IPS-18a (cell line): Measurements from ENCODE around the gene HIGD1C.
"Not testable (repeated sequence)": the region's sequence is repeated elsewhere in the genome, so short reads cannot be mapped to it uniquely, and the experiment has no call there.

Experiments
- H3K27ac ChIP-seq: one replicate; pipeline ENCODE4 v1.5.1; 2013; ENCODE audit warnings: low read length
- H3K27me3 ChIP-seq: one replicate; pipeline ENCODE4 v1.6.1; 2013; ENCODE audit warnings: mild to moderate bottlenecking, low read length; ENCODE audit not compliant: control insufficient read depth, insufficient read depth
- H3K36me3 ChIP-seq: one replicate; pipeline ENCODE4 v1.6.1; 2013; ENCODE audit warnings: low read depth, low read length; ENCODE audit not compliant: control insufficient read depth
- H3K4me1 ChIP-seq: one replicate; pipeline ENCODE4 v1.6.1; 2013; ENCODE audit warnings: low read depth, low read length; ENCODE audit not compliant: control insufficient read depth
- H3K4me3 ChIP-seq: one replicate; pipeline ENCODE4 v1.5.1; 2013; ENCODE audit warnings: low read length
- H3K9ac ChIP-seq: one replicate; pipeline ENCODE4 v1.6.1; 2013; ENCODE audit warnings: mild to moderate bottlenecking, low read length, moderate library complexity
- H3K9me3 ChIP-seq: one replicate; pipeline ENCODE4 v1.6.1; 2013; ENCODE audit warnings: low read depth, low read length; ENCODE audit not compliant: control insufficient read depth

Gene HIGD1C

GRCh38 chr12:51009056-51009440 is 56.7 kb downstream of the HIGD1C start:
- Histone ChIP-seq H3K4me3 (no peak overlapping the region), H3K4me1 (peaks cover 21% of the 10 kb centered on the region), H3K27ac (peak overlapping the region; percentile 26), H3K27me3 (no peaks in the 10 kb centered on the region), H3K9me3 (no peaks in the 10 kb centered on the region), H3K36me3 (peaks cover 13% of the 10 kb centered on the region), H3K9ac (no peak overlapping the region)

GRCh38 chr12:51011955-51012354 is 59.6 kb downstream of the HIGD1C start:
- Histone ChIP-seq H3K9ac (no peak overlapping the region), H3K27me3 (no peaks in the 10 kb centered on the region), H3K36me3 (peaks cover 2% of the 10 kb centered on the region), H3K4me1 (peaks cover 15% of the 10 kb centered on the region), H3K27ac (no peak overlapping the region), H3K4me3 (no peak overlapping the region), H3K9me3 (no peaks in the 10 kb centered on the region)

- no peak overlapping the region for H3K9ac ChIP-seq
- no peaks in the 10 kb centered on the region for H3K27me3 ChIP-seq
- peaks cover 15% of the 10 kb centered on the region for H3K4me1 ChIP-seq
- no peak overlapping the region for H3K27ac ChIP-seq
- no peaks in the 10 kb centered on the region for H3K9me3 ChIP-seq
- no peaks in the 10 kb centered on the region for H3K36me3 ChIP-seq
- no peak overlapping the region for H3K4me3 ChIP-seq
These were observed 60.4 kb downstream of the HIGD1C start for GRCh38 chr12:51012570-51013236.

GRCh38 chr12:51013441-51013840 is 61.1 kb downstream of the HIGD1C start:
- Histone ChIP-seq H3K9me3 (no peaks in the 10 kb centered on the region), H3K27me3 (no peaks in the 10 kb centered on the region), H3K27ac (no peak overlapping the region), H3K4me3 (no peak overlapping the region), H3K36me3 (no peaks in the 10 kb centered on the region), H3K9ac (no peak overlapping the region), H3K4me1 (peaks cover 15% of the 10 kb centered on the region)

DNA sequence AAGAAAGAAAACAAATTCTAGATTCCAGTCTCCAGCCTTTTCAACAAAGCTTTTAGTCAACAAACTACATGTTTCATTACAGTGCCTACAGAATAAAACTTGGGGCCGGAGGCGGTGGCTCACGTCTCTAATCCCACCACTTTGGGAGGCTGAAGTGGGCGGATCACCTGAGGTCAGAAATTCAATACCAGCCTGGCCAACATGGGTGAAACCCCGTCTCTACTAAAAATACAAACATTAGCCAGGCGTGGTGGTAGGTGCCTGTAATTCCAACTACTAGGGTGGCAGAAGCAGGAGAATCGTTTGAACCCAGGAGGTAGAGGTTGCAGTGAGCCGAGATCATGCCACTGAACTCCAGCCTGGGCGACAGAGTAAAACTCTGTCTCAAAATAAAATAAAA is 62.1 kb downstream of the HIGD1C start:
- not testable (repeated sequence) for H3K4me3 ChIP-seq, H3K36me3 ChIP-seq, H3K27me3 ChIP-seq, H3K4me1 ChIP-seq, H3K27ac ChIP-seq, H3K9ac ChIP-seq, H3K9me3 ChIP-seq

- no peaks in the 10 kb centered on the region for H3K9me3 ChIP-seq
- no peaks in the 10 kb centered on the region for H3K4me1 ChIP-seq
- no peak overlapping the region for H3K27ac ChIP-seq
- no peaks in the 10 kb centered on the region for H3K36me3 ChIP-seq
- no peaks in the 10 kb centered on the region for H3K27me3 ChIP-seq
- no peak overlapping the region for H3K4me3 ChIP-seq
- H3K9ac ChIP-seq = no peak overlapping the region
These were observed 65.1 kb downstream of the HIGD1C start for GRCh38 chr12:51017452-51017851.

DNA sequence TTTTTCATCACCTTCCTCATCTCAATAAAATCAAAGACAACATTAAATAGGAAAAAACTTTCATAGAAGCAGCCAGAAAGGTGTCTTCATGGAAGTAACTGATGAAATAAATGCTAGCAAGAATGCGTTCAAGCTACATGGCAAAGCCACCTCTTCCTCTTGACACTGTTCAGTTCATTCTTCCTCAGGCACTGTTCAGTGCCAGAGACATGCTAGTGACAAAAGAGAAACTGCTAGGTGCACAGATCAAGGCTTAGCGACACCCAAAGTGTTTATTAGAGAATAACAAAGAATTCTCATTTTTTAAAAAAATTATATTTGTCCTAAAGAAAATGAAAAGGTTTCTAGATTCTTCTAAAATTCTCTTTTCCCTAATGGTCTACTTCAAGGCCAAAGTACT is 66.6 kb downstream of the HIGD1C start:
- Histone ChIP-seq H3K9ac (no peak overlapping the region), H3K4me1 (no peaks in the 10 kb centered on the region)

GRCh38 chr12:51019927-51020326 is 67.6 kb downstream of the HIGD1C start:
- H3K4me1 ChIP-seq = peaks cover 8% of the 10 kb centered on the region
- H3K27me3 ChIP-seq = no peaks in the 10 kb centered on the region
- no peaks in the 10 kb centered on the region for H3K9me3 ChIP-seq
- H3K4me3 ChIP-seq = no peak overlapping the region
- H3K9ac ChIP-seq = no peak overlapping the region
- H3K36me3 ChIP-seq = no peaks in the 10 kb centered on the region
- H3K27ac ChIP-seq = no peak overlapping the region

More for the DNA sequence above, 66.6 kb downstream of the HIGD1C start:
- no peaks in the 10 kb centered on the region for H3K36me3 ChIP-seq
- H3K9me3 ChIP-seq = no peaks in the 10 kb centered on the region
- H3K4me3 ChIP-seq = no peak overlapping the region
- no peak overlapping the region for H3K27ac ChIP-seq
- H3K27me3 ChIP-seq = no peaks in the 10 kb centered on the region
